HG03571 (cell line): ENCODE data around the gene NAV1.

Experiments
- ATAC-seq: cut with Tn5 transposase; IDR thresholded peaks from one replicate; pipeline ENCODE4 v1.9.1; 2021; ENCODE audit not compliant: unreplicated experiment

NAV1 gene

GRCh38 chr1:201525193-201525778 lies 13.6 kb upstream of the NAV1 start:
- ATAC-seq, result no peak

- no peak for ATAC-seq
Measured at GRCh38 chr1:201527879-201528278, 11.0 kb upstream of the NAV1 start.

- no peak for ATAC-seq
Measured at GRCh38 chr1:201528631-201529252, 10.2 kb upstream of the NAV1 start.

GRCh38 chr1:201530741-201531531 lies 8.0 kb upstream of the NAV1 start:
- ATAC-seq, result no peak

- ATAC-seq, result no peak
Measured at GRCh38 chr1:201531551-201532425, 7.1 kb upstream of the NAV1 start.

GRCh38 chr1:201533836-201534235 lies 5.1 kb upstream of the NAV1 start:
- no peak for ATAC-seq

- ATAC-seq, result no peak
Measured at GRCh38 chr1:201535046-201535918, 3.6 kb upstream of the NAV1 start.

- ATAC-seq, result no peak
Measured at GRCh38 chr1:201535919-201536245, 3.0 kb upstream of the NAV1 start.

GRCh38 chr1:201536558-201536957 lies 2.4 kb upstream of the NAV1 start:
- no peak for ATAC-seq

- ATAC-seq, result no peak
Measured at GRCh38 chr1:201537028-201537427, 1.9 kb upstream of the NAV1 start.

GRCh38 chr1:201537467-201537866 lies 1.5 kb upstream of the NAV1 start:
- ATAC-seq, result no peak

- no peak for ATAC-seq
Measured at GRCh38 chr1:201537891-201538611, 876 bp upstream of the NAV1 start.

GRCh38 chr1:201539561-201540431 lies 869 bp downstream of the NAV1 start:
- ATAC-seq, result no peak

GRCh38 chr1:201540846-201541735 lies 2.2 kb downstream of the NAV1 start:
- no peak for ATAC-seq

- no peak for ATAC-seq
Measured at GRCh38 chr1:201542309-201543035, 3.5 kb downstream of the NAV1 start.

GRCh38 chr1:201543871-201544642 lies 5.1 kb downstream of the NAV1 start:
- no peak for ATAC-seq
